ENCODE measurements around the gene GNAI2. TPM values are rescaled to one million over a fixed set of nuclear protein-coding genes. Genes with fewer than 3 reads are reported as not detected.
"Not testable (repeated sequence)": the region's sequence is repeated elsewhere in the genome, so short reads cannot be mapped to it uniquely, and the experiment has no call there.

Gene GNAI2
- total RNA-seq, 4 donors from 2014 or later: 123 to 325 (median 173) TPM

GRCh38 chr3:50269460-50269859 lies 33.5 kb downstream of the GNAI2 start:
- intact Hi-C loops (cut with DNase I; ENCODE audit: low total_unique reads): no loop called here
- Histone ChIP-seq H3K36me3 (no peaks in the 10 kb centered on the region), H3K4me3 (peak overlapping the region; percentile 28 to 33), H3K4me1 (peaks cover 9 to 39% of the 10 kb centered on the region in 2 donors), H3K27ac (peak overlapping the region; percentile 97 to 99), H3K27me3 (no peaks in the 10 kb centered on the region), H3K9me3 (no peaks in the 10 kb centered on the region)
- TF ChIP-seq POLR2A (IDR thresholded peaks at IDR 0.05) (no peak), CTCF (IDR thresholded peaks at IDR 0.05) (no peak)
- no peak for DNase-seq

- DNase-seq: peak in 1 of 2 donors; percentile 23
- H3K4me3 ChIP-seq: peak overlapping the region; percentile 28 to 33
- no peaks in the 10 kb centered on the region for H3K36me3 ChIP-seq
- intact Hi-C loops (cut with DNase I; ENCODE audit: low total_unique reads): loop anchor here (5.0 kb wide), 1 partner anchor 43 kb away; no protein-coding TSS in a partner anchor
- no peaks in the 10 kb centered on the region for H3K9me3 ChIP-seq
- H3K27me3 ChIP-seq: no peaks in the 10 kb centered on the region
- H3K4me1 ChIP-seq: peaks cover 8 to 39% of the 10 kb centered on the region in 2 donors
- H3K27ac ChIP-seq: peak overlapping the region; percentile 97 to 99
- TF ChIP-seq POLR2A (IDR thresholded peaks at IDR 0.05) (no peak), CTCF (IDR thresholded peaks at IDR 0.05) (no peak)
These were observed 34.0 kb downstream of the GNAI2 start for GRCh38 chr3:50269977-50270413.

- no peak for DNase-seq
- no peaks in the 10 kb centered on the region for H3K27me3 ChIP-seq
- H3K9me3 ChIP-seq: no peaks in the 10 kb centered on the region
- H3K4me1 ChIP-seq: peaks cover 4 to 34% of the 10 kb centered on the region in 2 donors
- intact Hi-C loops (cut with DNase I; ENCODE audit: low total_unique reads): loop anchor here (5.0 kb wide), 1 partner anchor 43 kb away; no protein-coding TSS in a partner anchor
- peak overlapping the region; percentile 28 to 33 for H3K4me3 ChIP-seq
- peak overlapping the region; percentile 97 to 99 for H3K27ac ChIP-seq
- no peaks in the 10 kb centered on the region for H3K36me3 ChIP-seq
- TF ChIP-seq CTCF (IDR thresholded peaks at IDR 0.05) (no peak), POLR2A (IDR thresholded peaks at IDR 0.05) (no peak)
These were observed 34.6 kb downstream of the GNAI2 start for GRCh38 chr3:50270422-50271224.

GRCh38 chr3:50271314-50271936 lies 35.4 kb downstream of the GNAI2 start:
- TF ChIP-seq POLR2A (IDR thresholded peaks at IDR 0.05) (no peak), CTCF (IDR thresholded peaks at IDR 0.05) (no peak)
- Histone ChIP-seq H3K9me3 (no peaks in the 10 kb centered on the region), H3K36me3 (no peaks in the 10 kb centered on the region), H3K27ac (peak overlapping the region; percentile 97 to 99), H3K4me1 (peaks cover 0 to 26% of the 10 kb centered on the region in 2 donors), H3K27me3 (no peaks in the 10 kb centered on the region), H3K4me3 (no peak overlapping the region)
- DNase-seq: no peak
- intact Hi-C loops (cut with DNase I; ENCODE audit: low total_unique reads): loop anchor here (5.0 kb wide), 1 partner anchor 44 kb away; no protein-coding TSS in a partner anchor

GRCh38 chr3:50272538-50272910 lies 36.5 kb downstream of the GNAI2 start:
- H3K36me3 ChIP-seq, H3K27me3 ChIP-seq, H3K9me3 ChIP-seq, DNase-seq, H3K4me3 ChIP-seq: not testable (repeated sequence)
- Histone ChIP-seq H3K4me1 (peaks cover 0 to 24% of the 10 kb centered on the region in 2 donors), H3K27ac (peak overlapping the region; percentile 97 to 99)
- intact Hi-C loops (cut with DNase I; ENCODE audit: low total_unique reads): loop anchor here (5.0 kb wide), 1 partner anchor 45 kb away; no protein-coding TSS in a partner anchor
